ENCODE measurements around the gene TBX2.

Gene TBX2

GRCh38 chr17:61455324-61456060, 55.8 kb downstream of the TBX2 start:
- Histone ChIP-seq H3K27me3 (ENCODE audit: insufficient read depth, low read length) (no peaks in the 10 kb centered on the region; the same call in 1 of the 2 replicates), H3K4me1 (ENCODE audit: insufficient read depth, low read length, severe bottlenecking) (no peaks in the 10 kb centered on the region), H3F3A (ENCODE audit: insufficient read depth, low read length) (no peaks in the 10 kb centered on the region), H3K9me3 (ENCODE audit: low read length) (no peaks in the 10 kb centered on the region), H3K79me2 (ENCODE audit: insufficient read depth, low read length) (no peaks in the 10 kb centered on the region), H4K20me1 (ENCODE audit: insufficient read depth, low read length) (no peaks in the 10 kb centered on the region), H3K9ac (ENCODE audit: low read length) (no peak overlapping the region), H3K4me2 (ENCODE audit: low read length) (no peak overlapping the region), H3K9me2 (ENCODE audit: low read depth, low read length) (no peaks in the 10 kb centered on the region), H2AFZ (ENCODE audit: low read length) (no peak overlapping the region), H3K36me3 (ENCODE audit: insufficient read depth, low read length) (no peaks in the 10 kb centered on the region), H3K4me3 (ENCODE audit: low read depth, low read length, poor library complexity, severe bottlenecking) (no peak overlapping the region), H3K27ac (ENCODE audit: low read depth, low read length, poor library complexity, severe bottlenecking) (no peak overlapping the region)
- TF ChIP-seq, protein P1, sequence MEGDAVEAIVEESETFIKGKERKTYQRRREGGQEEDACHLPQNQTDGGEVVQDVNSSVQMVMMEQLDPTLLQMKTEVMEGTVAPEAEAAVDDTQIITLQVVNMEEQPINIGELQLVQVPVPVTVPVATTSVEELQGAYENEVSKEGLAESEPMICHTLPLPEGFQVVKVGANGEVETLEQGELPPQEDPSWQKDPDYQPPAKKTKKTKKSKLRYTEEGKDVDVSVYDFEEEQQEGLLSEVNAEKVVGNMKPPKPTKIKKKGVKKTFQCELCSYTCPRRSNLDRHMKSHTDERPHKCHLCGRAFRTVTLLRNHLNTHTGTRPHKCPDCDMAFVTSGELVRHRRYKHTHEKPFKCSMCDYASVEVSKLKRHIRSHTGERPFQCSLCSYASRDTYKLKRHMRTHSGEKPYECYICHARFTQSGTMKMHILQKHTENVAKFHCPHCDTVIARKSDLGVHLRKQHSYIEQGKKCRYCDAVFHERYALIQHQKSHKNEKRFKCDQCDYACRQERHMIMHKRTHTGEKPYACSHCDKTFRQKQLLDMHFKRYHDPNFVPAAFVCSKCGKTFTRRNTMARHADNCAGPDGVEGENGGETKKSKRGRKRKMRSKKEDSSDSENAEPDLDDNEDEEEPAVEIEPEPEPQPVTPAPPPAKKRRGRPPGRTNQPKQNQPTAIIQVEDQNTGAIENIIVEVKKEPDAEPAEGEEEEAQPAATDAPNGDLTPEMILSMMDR (IDR thresholded peaks at IDR 0.05; ENCODE audit: low read length): no peak
- TF ChIP-seq EZH2 (IDR thresholded peaks at IDR 0.05; ENCODE audit: borderline replicate concordance, low read length): no peak

- Histone ChIP-seq H2AFZ (ENCODE audit: low read length) (no peak overlapping the region), H3K9me2 (ENCODE audit: low read depth, low read length) (no peaks in the 10 kb centered on the region), H3K4me2 (ENCODE audit: low read length) (no peak overlapping the region), H3K9ac (ENCODE audit: low read length) (no peak overlapping the region), H3F3A (ENCODE audit: insufficient read depth, low read length) (no peaks in the 10 kb centered on the region), H3K79me2 (ENCODE audit: insufficient read depth, low read length) (no peaks in the 10 kb centered on the region), H3K27ac (ENCODE audit: low read depth, low read length, poor library complexity, severe bottlenecking) (no peak overlapping the region), H3K36me3 (ENCODE audit: insufficient read depth, low read length) (no peaks in the 10 kb centered on the region), H3K27me3 (ENCODE audit: insufficient read depth, low read length) (peaks cover under 1% of the 10 kb centered on the region), H3K4me3 (ENCODE audit: low read depth, low read length, poor library complexity, severe bottlenecking) (no peak overlapping the region), H4K20me1 (ENCODE audit: insufficient read depth, low read length) (no peaks in the 10 kb centered on the region), H3K4me1 (ENCODE audit: insufficient read depth, low read length, severe bottlenecking) (no peaks in the 10 kb centered on the region), H3K9me3 (ENCODE audit: low read length) (no peaks in the 10 kb centered on the region)
- TF ChIP-seq EZH2 (IDR thresholded peaks at IDR 0.05; ENCODE audit: borderline replicate concordance, low read length): no peak
- TF ChIP-seq, protein P1 (IDR thresholded peaks at IDR 0.05; ENCODE audit: low read length): no peak
Observed at GRCh38 chr17:61456061-61456681, 56.5 kb downstream of the TBX2 start.

GRCh38 chr17:61456688-61457225, 57.1 kb downstream of the TBX2 start:
- H3K27me3 ChIP-seq (ENCODE audit: insufficient read depth, low read length): peaks cover 7% of the 10 kb centered on the region
- H3K9me2 ChIP-seq (ENCODE audit: low read depth, low read length): no peaks in the 10 kb centered on the region
- H2AFZ ChIP-seq (ENCODE audit: low read length): no peak overlapping the region
- H3K4me2 ChIP-seq (ENCODE audit: low read length): no peak overlapping the region
- H3K9me3 ChIP-seq (ENCODE audit: low read length): no peaks in the 10 kb centered on the region
- H3K79me2 ChIP-seq (ENCODE audit: insufficient read depth, low read length): no peaks in the 10 kb centered on the region
- no peak for TF ChIP-seq EZH2 (IDR thresholded peaks at IDR 0.05; ENCODE audit: borderline replicate concordance, low read length)
- TF ChIP-seq, protein P1 (IDR thresholded peaks at IDR 0.05; ENCODE audit: low read length): no peak
- no peaks in the 10 kb centered on the region for H3F3A ChIP-seq (ENCODE audit: insufficient read depth, low read length)
- no peaks in the 10 kb centered on the region for H4K20me1 ChIP-seq (ENCODE audit: insufficient read depth, low read length)
- H3K4me3 ChIP-seq (ENCODE audit: low read depth, low read length, poor library complexity, severe bottlenecking): no peak overlapping the region
- H3K9ac ChIP-seq (ENCODE audit: low read length): no peak overlapping the region
- H3K27ac ChIP-seq (ENCODE audit: low read depth, low read length, poor library complexity, severe bottlenecking): no peak overlapping the region
- no peaks in the 10 kb centered on the region for H3K36me3 ChIP-seq (ENCODE audit: insufficient read depth, low read length)
- H3K4me1 ChIP-seq (ENCODE audit: insufficient read depth, low read length, severe bottlenecking): no peaks in the 10 kb centered on the region

Data from OCI-LY1 (cell line).